ENCODE results near the gene VASN.
"Not testable (repeated sequence)": the region's sequence is repeated elsewhere in the genome, so short reads cannot be mapped to it uniquely, and the experiment has no call there.

The VASN gene

GRCh38 chr16:4371357-4372000 is at the start of gene VASN:
Gene VASN (plus strand): TSS chr16:4371848. CDS start chr16:4380878, 9,030 bp downstream.
- DNase-seq: peak; percentile 85

DNA sequence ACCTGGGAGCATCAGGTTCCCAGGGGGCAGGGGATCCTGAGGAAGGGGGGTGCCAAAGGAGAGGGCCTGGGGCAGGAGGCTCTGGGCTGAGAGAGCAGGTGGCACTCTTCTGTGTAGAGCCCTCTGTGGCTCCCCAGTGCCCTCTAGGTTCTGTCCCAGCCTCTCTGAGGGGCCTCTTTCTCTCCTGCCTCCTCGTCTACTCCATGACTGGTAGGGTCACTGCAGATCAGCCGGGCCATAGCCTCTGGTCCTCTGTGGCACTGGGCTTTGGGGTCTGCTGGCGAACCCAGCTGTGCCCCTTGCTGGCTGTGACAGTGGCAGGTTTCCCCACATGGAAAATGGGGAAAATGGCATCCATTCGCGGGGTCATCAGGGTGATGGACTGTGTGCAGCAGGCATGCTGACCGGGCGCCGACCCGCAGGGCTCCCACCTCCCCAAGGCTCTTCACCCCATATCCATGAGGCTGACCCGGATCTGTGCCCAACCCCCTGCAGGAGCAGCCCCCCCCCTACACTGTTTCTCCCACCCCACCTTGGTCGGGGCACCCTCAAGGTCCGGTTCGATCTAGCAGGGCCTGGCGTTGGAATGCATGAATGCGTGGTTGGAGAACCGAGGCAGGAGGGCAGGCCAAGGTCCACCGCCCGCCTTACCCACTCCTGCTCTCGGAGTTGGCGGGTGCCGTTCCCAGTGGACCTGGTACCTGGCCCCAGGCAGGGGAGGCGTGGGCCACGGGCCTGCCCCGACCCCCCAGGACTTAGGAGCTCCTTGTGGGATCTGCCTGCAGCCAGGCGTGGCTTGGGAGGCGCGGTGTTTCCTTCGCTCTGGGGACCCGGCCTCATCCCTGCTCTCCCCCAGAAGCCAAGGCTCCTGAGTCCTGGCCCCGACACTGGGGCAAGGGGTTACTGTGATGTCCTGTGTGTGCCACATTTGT is 49.3 kb upstream of the VASN start:
- DNase-seq: no peak

GRCh38 chr16:4323071-4323844 is 48.4 kb upstream of the VASN start:
- no peak for DNase-seq

- DNase-seq: peak; percentile 40
Observed at GRCh38 chr16:4323845-4324488, 47.7 kb upstream of the VASN start.

DNA sequence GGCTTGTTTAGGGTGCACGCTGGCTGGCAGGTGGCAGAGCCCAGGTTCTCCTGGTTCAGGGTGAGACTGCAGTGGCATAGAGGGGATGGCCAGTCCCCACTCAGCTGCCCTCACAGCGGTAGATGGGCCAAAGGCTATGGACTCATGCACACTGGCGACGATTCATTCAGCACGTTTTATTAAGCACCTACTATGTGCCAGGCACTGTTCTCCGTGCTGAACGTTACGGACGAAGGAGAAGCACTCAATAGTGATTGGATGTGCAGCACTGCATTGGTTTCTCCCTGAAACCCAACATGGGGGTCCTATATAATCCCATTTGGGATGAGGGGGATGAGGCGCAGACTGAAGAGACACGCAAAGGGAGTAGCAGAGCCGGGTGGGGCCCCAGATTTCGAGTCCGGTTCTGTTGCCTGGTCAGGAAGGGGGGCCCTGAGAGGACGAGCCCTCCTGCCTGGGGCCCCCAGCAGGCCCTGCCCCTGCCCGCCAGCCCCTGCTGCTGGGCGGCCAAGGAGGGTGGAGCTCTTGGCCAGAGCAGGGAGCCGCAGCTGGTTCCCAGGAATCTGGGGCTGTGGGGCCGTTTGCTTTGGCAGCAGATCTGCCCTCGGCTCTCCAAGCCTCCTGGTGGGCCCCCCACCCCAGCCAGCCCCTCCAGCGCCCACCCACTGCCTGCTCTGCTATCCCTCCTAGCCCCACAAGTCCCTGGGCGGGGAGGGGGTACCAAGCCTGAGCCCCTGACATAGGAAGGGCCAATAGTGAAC is 47.0 kb upstream of the VASN start:
- DNase-seq: no peak

GRCh38 chr16:4325253-4325758 is 46.3 kb upstream of the VASN start:
- DNase-seq: no peak

- no peak for DNase-seq
Observed at GRCh38 chr16:4327386-4328045, 44.1 kb upstream of the VASN start.

DNA sequence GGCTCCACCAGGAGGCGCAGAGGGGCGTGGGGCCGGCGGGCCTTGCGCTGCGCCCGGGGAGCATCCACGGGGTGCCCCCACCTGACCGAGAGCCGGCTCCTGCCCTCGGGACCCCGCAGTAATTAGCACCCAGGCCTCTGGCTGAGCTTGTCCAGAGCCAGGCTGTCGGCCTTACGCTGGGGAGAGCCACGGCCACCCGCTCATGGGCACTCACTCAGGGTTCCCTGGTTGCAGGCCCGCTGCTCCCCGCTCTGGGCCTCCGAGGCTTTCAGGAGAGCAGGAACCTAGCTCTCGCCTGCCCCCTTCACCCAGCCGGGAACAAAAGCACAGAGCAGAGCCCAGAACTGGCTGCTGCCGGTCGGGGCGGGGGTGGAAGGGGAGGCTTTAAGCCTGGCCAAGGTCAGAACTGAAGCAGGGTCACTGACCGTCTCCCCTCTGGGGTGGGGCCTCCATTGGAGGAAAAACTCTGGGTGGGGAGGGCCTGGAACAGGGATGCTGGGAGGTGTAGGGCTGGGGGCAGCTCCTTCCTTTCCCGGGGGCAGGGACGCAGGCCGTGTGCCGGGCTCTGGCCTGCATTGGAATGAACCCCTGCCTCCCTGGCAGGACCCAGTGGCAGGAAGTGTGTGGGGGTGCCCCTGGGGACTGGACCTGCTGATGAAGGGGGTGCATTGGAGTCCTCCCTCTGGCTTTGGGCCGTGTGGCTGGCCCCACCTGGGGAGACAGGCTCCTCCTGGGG is 43.4 kb upstream of the VASN start:
- DNase-seq: peak; percentile 79

- DNase-seq: no peak
Observed at GRCh38 chr16:4328782-4329775, 42.6 kb upstream of the VASN start.

- peak; percentile 63 for DNase-seq
Observed at GRCh38 chr16:4330277-4330874, 41.3 kb upstream of the VASN start.

GRCh38 chr16:4332083-4332482 is 39.6 kb upstream of the VASN start:
- no peak for DNase-seq

DNA sequence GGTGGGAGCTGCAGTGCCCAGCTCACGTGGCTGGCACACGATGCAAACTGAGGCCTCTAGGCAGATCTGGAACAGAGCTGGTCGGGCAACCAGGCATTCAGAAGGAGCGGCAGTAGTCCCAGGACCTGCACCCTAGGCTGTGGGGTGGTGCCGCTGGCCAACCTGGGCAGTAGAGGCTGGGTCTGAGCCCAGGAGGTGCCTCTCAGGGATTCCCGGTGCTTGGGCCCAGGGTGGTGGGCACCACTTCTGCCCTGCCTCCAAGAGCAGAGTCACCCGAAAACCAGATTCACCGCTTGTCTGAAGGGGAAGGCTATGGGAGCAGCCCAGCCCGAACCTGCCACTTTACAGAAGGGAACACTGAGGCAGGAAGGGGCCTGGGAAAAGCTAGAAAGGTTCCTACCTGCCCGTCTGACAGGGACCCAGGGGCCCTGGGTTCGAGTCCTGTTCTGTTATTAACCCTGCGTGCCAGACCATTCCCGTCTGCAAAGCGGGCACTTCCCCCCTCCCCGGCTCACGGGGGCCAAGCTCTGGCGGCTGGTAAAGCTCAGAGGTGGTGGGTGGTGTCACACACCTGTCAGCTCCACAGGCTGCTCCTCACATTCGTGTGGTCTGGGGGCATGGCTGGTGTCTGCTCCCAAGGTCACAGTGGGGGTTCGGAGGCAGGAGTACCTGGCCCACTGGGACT is 38.9 kb upstream of the VASN start:
- DNase-seq: no peak

GRCh38 chr16:4333308-4333638 is 38.4 kb upstream of the VASN start:
- no peak for DNase-seq

- not testable (repeated sequence) for DNase-seq
Observed at GRCh38 chr16:4333714-4334113, 37.9 kb upstream of the VASN start.

GRCh38 chr16:4334724-4335495 is 36.7 kb upstream of the VASN start:
- DNase-seq: no peak

- DNase-seq: no peak
Observed at GRCh38 chr16:4336701-4337539, 34.7 kb upstream of the VASN start.

Measured in EL (cell line).